HG02943 (cell line): ENCODE data around the gene CENPO.
"Not testable (repeated sequence)": the region's sequence is repeated elsewhere in the genome, so short reads cannot be mapped to it uniquely, and the experiment has no call there.

Experiments used
- ATAC-seq: cut with Tn5 transposase; IDR thresholded peaks from one replicate; pipeline ENCODE4 v1.9.1; 2021; ENCODE audit warnings: mild to moderate bottlenecking, low read depth, moderate library complexity; ENCODE audit not compliant: unreplicated experiment

Gene CENPO

GRCh38 chr2:24787532-24787931 lies 5.7 kb upstream of the CENPO start:
- no peak for ATAC-seq

GRCh38 chr2:24788816-24789215 lies 4.4 kb upstream of the CENPO start:
- no peak for ATAC-seq

DNA sequence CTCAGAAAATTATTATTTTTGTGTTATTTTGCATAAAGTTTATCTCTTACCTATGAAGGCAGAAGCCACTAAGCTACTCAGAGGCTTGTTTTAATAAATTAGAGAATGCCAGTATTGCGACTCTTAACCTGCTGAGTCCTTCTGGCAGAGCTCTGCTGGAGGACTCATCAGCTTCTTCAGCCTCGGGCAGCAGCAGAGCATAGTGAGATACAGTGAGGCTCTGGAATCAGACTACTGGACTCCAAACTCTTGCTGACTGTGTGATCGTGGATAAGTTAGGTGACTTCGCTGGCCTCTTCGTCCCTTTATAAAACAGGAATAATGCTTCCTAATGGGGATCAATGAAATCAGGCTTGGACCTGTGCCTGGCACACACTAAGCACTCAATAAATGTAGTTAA lies 1.8 kb upstream of the CENPO start:
- ATAC-seq: no peak

GRCh38 chr2:24792542-24792873 lies 717 bp upstream of the CENPO start:
- peak; percentile 3 for ATAC-seq

- no peak for ATAC-seq
These were observed 673 bp downstream of the CENPO start for GRCh38 chr2:24793761-24794435.

DNA sequence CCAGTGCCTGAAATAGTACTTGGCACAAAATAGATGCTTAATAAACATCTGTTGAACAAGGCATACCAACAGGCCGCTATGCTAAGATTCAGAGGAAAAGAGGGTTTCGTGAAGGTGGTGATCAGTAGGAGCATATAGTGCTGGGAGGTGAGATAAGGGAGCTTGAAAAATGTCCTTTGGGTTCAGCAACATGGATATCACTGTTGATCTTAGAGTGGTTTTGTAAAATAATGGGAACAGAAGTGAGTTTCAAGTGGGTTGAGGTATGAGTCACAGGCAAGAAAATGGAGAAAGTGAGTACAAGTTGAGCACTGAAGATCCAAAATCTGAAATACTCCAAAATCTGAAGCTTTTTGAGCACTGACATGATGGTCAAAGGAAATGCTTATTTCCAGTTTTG lies 4.4 kb downstream of the CENPO start:
- no peak for ATAC-seq

GRCh38 chr2:24800487-24800886 lies 7.3 kb downstream of the CENPO start:
- ATAC-seq: not testable (repeated sequence)

DNA sequence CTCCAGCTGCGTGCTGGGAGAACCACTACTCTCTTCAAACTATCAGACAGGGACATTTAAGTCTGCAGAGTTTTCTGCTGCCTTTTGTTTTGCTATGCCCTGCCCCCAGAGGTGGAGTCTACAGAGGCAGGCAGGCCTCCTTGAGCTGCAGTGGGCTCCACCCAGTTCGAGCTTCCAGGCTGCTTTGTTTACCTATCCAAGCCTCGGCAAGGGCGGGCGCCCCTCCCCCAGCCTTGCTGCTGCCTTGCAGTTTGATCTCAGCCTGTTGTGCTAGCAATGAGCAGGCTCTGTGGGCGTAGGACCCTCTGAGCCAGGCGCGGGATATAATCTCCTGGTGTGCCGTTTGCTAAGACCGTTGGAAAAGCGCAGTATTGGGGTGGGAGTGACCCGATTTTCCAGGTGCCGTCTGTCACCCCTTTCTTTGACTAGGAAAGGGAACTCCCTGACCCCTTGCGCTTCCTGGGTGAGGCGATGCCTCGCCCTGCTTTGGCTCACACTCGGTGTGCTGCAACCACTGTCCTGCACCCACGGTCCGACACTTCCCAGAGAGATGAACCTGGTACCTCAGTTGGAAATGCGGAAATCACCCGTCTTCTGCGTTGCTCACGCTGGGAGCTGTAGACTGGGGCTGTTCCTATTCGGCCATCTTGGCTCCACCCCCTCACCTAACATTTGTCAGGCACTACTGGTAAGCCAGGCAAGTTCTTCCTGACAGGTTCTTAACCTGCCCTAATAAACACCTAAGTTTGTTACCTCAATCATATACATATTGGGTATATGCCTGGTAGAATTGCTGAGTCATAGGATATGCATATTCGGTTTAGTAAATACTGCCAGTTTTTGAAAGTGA lies 12.8 kb downstream of the CENPO start:
- ATAC-seq: not testable (repeated sequence)

DNA sequence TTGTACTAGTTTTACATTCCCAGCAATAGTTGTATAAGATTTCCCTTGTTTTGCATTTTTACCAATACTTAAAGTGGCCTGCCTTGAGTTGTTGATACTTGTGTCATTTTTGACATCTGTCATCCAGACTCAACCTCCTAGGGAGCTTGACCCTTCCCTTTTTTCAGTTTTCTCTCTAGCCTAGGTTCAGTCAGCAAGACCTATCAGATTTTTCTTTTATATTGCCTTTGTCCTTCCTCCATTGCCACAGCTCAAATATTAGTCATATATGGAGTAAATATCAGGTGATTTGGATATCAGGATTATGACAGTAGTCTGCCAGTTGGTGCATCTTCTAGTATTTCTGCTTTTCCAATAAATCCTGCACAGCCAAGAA lies 13.4 kb downstream of the CENPO start:
- ATAC-seq: no peak

- no peak for ATAC-seq
These were observed 16.2 kb downstream of the CENPO start for GRCh38 chr2:24809316-24810007.

DNA sequence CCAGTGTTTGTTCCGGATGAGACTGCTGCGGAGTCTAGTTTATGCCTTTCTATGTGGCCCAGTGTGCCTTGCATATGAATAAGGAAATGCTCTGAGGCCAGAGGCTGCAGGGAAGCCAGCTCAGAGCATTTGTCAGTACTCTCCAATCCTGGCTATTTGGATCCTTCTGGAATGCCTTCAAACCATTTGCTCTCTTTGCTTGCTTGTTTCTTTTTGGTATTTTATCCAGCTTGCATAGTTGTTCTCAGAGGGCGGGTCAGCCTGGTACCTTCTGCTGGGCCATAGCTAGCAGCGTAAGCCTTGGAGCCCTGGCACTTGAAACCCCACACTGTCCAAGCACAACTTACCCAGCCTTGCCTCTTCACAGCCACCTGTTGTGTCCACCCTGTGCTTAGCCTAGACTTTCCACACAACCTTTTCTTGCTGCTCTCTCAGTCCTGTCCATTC lies 20.5 kb downstream of the CENPO start:
- ATAC-seq: no peak

DNA sequence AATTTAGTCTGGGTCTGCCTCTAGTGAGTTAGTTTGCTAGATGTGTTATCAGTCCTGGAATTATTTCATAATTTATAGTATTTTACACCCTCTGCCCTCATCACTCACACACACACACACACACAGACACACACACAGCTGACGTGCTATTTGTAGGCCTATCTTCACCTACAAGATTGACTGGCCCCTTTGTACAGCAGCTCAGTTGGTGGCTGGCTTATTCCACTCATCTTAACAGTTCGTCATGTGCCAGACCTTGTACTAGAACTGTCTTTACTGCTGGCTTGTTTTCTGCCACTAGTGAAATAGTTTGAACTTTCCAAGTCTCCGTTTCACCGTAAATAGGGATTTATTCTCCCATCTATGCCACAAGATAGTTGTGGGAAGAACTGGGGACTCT lies 21.3 kb downstream of the CENPO start:
- no peak for ATAC-seq

- ATAC-seq: no peak
These were observed 21.9 kb downstream of the CENPO start for GRCh38 chr2:24815171-24815570.

DNA sequence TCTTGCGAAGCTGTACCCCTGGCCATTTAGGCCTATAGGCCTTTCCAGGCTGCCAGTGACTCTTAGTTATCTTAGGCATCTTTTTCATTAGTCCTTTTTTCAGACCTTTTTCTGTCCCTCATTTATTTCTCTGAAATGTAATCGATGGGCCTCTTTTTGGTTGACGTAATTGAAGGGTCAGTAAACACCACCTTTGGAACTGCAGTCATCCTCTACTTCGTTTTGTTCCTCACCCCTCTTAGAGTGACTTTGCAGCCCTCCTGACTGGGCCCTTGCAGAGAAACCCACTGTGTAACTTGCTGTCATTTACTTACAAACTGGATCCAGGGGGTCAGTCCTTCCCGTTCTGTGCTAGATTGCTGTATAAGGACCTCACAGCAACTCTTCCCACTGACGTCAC lies 23.2 kb downstream of the CENPO start:
- no peak for ATAC-seq

DNA sequence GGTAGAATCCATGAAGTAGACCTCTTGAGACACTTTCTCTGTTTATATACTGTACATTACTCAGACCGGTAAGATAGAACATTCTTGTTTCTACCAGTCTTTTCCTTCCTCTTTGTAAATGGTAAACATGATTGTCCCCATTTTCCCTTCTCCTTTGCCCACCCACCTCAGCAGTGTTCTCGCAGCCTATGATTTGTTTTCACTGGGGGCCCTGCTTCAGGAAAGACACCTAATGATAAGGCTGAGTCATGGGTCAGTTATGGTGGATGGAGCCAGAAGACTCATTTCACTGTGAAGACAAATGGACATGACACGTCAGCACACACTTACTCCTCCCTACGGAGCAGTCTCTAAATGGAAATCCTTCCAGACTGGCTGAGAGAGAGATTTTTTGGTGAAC lies 23.7 kb downstream of the CENPO start:
- ATAC-seq: no peak

DNA sequence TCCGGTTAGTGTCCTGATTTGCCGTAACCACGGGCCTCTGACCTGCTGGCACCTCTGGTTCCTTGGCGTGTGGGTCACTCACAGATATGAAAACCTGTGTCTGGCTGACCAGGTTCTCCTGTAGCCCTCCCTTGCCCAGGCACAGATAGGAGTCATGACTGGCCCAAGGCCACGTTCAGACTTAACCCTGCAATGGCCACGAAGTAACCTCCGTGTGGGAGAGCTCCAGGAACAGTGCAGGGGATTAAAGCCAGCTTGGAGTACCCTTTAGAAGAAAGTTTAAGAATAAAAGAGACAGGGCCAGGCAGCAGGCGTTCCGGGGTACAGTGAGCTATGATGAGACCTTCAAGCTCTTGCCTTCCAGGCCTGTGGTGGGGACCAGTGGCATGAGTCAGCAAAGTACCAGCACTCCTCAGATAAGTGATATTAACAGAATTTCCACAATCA lies 25.5 kb downstream of the CENPO start:
- ATAC-seq: no peak

DNA sequence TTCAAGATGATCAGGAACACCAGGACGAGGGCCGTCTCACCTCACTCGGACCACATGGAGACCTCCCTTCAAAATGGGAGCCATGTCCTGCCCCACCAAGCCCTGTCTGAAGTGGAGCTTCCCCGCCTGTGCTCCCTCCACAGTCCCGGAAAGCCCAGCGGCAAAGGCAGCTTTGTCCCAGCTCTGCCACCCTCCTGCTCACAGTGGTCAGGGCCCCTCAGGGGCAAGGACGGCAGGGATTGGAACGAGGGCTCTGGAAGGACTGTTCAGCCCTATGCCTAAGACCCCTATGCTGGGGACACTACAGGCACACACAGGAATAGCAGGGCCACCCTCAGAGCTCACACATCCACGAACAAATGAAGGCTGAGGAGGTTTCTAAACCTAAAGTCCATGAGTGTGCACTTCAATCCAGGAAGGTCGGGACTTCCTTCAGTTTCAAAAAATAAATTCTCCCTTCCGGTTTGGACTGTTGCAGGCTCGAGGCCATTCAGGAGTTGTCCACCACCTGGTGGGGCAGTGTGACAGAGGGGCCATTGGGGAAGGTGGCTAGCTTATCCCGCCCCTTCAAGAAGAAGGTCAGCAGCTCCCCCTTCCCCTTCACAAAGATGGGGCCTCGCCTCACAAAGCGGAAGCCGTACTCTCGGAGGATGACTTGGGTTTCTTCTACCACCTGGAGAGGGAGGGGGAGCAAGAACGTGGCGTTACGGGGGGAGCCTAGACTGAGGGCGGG lies 26.4 kb downstream of the CENPO start:
- ATAC-seq: no peak

GRCh38 chr2:24820175-24820513 lies 26.9 kb downstream of the CENPO start:
- ATAC-seq: no peak

GRCh38 chr2:24820598-24821432 lies 27.6 kb downstream of the CENPO start:
- no peak for ATAC-seq

DNA sequence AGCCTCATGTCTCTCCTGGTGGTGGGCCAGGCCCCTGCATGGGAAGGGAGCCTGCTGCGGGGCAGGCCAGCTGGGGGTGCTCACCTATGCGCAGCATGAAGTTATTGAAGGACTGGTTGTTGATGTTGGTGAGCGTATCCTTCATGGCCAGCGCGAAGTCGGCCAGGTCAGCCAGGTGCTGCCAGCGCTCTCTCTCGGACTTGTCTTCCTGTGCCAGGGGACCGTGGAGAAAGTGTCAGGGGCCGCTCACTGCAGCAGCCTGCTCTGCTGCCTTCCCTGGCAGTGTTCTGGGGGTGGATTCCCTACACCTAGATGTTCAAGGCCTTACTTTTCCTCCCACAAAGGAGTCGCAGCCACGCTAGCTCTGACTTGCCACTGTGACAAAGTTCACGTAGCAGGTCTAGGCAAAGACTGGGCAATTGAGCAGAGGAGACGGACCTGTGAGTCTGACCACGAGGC lies 28.2 kb downstream of the CENPO start:
- ATAC-seq: no peak
